Stimulated activated CD8-positive, alpha-beta memory T cell treated with anti-CD3 and anti-CD28 coated beads, Interleukin-15, amount 100 ng/mL, for 24 hours (primary cell): ENCODE measurements around the gene LYPD8.

Source experiments
- DNase-seq: peaks from one replicate; pipeline ENCODE4 v3.0.0-alpha.2; 2020; ENCODE audit warnings: low read depth

The LYPD8 gene

GRCh38 chr1:248699099-248699498, 56.5 kb downstream of the LYPD8 start:
- no peak for DNase-seq

GRCh38 chr1:248697907-248698306, 57.7 kb downstream of the LYPD8 start:
- DNase-seq, result no peak

- no peak for DNase-seq
These were observed 58.8 kb downstream of the LYPD8 start for GRCh38 chr1:248696774-248697173.

- DNase-seq, result no peak
These were observed 59.3 kb downstream of the LYPD8 start for GRCh38 chr1:248696261-248696660.

- no peak for DNase-seq
These were observed 60.0 kb downstream of the LYPD8 start for GRCh38 chr1:248695451-248696132.

GRCh38 chr1:248691567-248692155, 63.9 kb downstream of the LYPD8 start:
- no peak for DNase-seq
